K562 treated with DMSO at 1 percent for 24 hours (cell line): ENCODE results near the gene HMHB1. TPM values are rescaled to one million over a fixed set of nuclear protein-coding genes. Genes with fewer than 3 reads are reported as not detected.

Source experiments
- total RNA-seq: library from RNA; unstranded; fragments of 300-600 nt; gene quantifications from 2 replicates; pipeline ENCODE4 v1.2.3, GENCODE V29; 2022; ENCODE audit warnings: low read depth; ENCODE audit not compliant: insufficient read depth

Gene HMHB1
- total RNA-seq: not detected in 2 replicates

GRCh38 chr5:143812085-143812705 is at the start of gene HMHB1:
HMHB1 (plus strand) TSS chr5:143812161.

